HT1080 (cell line): ENCODE data around the gene ACE. TPM values are rescaled to one million over a fixed set of nuclear protein-coding genes. Genes with fewer than 3 reads are reported as not detected.
A peak's percentile ranks its signal among the peaks of the same experiment; 100 is the strongest.
"Not testable (repeated sequence)": the region's sequence is repeated elsewhere in the genome, so short reads cannot be mapped to it uniquely, and the experiment has no call there.

Experiments
- DNase-seq: peaks from one replicate; pipeline ENCODE4 v3.0.0-alpha.2; 2015; ENCODE audit warnings: low read depth
- total RNA-seq: library from RNA; depleted of rRNA; stranded (reverse); fragments of >200 nt; shearing (Covaris generic); gene quantifications from 2 replicates; pipeline ENCODE4 v1.2.3, GENCODE V29; 2014

The ACE gene
- total RNA-seq, 1 experiment from 2014 or later = not detected

DNA sequence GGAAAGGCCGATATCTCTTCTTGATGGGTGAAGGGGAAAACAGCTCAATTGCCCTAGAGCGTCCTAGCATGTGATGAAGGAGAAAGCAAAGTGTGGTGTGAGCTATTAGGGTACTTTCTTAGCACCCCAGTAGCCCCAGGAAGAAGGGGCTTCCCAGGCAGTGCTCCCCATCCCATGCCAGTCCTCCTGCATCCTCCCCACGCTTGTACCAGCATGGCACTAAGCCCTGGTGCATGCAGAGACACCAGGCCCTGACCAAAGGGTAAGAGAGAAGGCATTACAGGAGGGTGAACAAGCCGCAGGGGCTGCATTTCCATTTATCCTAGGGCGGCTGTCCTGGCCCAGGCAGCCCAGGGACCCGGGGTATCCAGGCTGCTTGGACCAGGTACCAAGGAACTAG lies 33.8 kb upstream of the ACE start:
- no peak for DNase-seq

DNA sequence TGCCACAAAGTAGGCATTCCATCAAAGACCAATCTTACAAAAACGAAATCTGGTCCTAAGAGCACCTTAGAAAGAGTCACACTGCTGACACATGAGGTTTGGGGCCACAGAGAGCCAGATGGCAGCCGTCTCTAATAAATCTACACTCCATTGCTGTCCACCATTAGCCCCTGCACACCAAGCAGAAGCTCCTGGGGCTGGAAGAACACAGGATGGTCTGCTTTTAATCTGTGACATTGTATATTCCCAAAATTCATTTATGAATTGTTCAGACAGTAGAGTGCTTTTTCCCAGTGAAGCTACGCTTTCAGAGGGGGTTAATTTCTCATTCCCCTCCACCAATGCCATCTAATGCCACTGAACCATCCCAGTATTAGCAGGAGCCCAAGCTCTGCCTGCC lies 32.4 kb upstream of the ACE start:
- DNase-seq = no peak

DNA sequence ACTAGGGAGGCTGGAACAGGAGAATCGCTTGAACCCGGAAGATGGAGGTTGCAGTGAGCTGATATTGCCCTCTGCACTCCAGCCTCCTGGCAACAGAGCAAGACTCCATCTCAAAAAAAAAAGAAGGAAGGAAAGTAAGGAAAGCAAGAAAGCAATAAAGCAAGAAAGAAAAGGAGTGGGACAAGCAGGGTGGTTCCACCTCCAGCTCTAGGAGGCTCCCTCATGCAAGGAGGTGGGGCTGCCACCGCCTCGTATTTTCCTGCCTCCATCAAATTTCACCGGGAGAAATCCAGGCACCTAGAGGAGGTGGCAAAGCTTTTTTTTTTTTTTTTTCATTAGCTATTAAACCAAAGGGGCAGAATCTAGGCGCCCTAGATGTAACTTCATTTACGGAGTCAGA lies 31.8 kb upstream of the ACE start:
- no peak for DNase-seq

DNA sequence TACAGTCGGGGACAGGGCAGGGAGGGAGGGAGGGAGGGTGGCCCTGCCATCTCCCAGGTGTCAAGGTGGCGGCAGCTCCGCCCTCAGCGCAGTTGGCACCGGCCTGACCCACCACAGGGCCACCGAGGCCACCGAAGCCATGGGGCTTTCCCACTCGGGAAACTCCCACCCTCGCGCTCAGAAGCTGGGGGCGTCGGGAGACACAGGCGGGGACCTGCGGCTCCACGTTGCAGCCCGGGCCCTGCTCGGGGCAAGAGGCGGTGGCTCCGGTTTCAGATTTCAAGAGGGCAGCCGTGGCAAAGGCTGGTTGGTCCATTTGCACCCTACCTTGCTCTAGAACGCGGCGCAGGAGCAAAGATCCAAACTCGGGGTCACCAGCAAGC lies 31.3 kb upstream of the ACE start:
- DNase-seq = no peak

DNA sequence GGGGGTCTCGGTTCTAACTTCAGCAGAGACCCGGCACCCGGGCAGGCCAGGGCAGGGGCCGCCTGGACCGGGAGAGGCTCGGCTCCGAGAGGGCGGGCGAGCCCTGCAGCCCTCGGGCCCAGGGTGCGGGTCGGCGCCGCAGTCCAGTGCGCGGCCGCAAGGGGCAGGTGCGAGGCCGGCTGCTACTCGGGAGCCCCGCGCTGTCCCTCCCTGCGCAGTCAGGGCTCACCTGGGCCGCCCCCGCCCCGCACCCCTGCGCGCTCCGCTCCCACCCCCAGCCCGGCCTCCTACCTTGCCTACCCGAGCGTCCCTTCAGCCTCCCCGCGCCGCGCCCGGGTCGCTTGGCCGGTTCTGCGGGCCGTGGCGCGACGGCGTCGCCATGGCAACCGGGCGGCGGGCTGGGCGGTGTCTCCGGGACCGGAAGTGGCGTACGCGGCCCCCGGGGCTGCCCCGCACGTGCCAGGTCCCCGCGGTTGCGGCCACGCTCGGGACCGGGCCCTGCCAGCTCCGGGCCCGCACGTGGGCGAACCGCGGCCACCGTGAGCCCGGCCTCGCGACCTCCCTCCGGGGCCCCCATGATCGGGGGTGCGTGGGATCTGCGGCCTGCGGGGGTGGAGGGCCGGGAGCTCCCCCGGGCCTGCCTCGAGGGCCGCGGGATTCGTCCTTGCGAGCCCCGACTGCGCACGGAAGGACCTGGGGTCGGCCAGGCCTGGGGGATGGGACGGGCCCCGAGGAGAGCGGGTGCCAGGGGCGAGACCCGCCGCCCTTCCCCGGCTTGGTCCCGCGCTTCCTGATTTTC lies 30.7 kb upstream of the ACE start, which contains the start of gene CYB561:
CYB561 (minus strand) TSS at position 353 of the 799 bp plus-strand sequence. CDS start 8,759 bp downstream, outside the sequence.
- DNase-seq = no peak

DNA sequence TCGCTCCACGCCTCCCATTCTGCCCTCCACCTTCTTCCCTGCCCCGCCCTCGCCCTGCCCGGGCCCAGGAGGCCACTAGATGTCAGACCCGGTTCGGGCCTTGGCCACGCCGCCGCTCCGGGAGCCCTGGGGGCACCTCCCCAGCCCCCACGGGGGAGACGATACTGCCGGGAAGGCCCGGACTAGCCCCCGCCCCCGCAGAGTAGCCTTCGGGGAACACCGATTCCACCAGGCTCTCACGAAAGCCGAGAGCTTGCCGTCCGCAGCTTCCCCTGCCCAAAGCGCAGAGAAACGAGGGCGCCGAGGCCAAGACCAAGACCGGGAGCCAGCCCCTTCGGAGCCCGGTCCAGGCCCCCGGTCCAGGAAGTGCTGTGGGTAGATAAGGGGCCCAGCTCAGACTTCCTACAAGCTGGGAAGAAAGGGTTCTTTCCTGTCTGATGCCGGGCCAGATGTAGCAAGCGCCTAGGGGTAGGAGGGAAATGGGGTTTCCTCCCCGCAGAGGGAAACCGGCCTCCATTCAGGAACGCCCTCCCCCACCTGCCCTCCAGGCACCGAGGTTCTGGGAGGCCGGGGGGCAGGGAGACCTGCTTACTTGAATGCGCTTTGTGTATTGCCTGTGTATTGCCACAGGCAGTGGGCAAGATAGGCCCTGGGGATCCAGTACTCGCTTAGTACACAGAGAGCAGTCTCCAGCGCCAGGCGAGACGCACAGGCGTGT lies 29.9 kb upstream of the ACE start:
- no peak for DNase-seq

DNA sequence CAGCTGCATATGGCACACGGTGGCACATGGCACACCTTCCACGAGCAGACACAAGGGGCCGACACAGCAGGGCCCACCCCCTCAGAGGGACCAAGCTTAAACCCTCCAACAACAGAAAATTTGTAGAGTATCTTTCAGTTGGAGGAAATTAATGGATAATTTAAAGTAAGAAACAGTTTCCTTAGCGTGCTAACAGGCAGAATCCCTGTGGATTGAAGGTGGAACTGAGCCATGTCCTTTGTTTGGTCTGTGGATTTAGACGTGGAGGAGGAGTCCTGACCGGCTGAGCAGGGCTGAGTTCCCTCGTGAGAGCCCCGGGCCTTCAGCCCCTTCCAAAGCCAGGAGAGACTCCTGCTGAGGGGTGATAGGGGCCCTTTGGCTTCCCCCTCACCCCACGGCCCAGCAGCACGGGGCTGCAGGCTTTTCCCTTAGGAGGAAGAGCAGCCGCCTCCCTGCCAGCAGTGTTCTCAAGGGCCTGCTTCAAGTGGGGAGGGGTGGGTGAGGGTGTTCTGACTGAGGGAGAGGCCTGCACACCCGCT lies 29.3 kb upstream of the ACE start:
- no peak for DNase-seq

DNA sequence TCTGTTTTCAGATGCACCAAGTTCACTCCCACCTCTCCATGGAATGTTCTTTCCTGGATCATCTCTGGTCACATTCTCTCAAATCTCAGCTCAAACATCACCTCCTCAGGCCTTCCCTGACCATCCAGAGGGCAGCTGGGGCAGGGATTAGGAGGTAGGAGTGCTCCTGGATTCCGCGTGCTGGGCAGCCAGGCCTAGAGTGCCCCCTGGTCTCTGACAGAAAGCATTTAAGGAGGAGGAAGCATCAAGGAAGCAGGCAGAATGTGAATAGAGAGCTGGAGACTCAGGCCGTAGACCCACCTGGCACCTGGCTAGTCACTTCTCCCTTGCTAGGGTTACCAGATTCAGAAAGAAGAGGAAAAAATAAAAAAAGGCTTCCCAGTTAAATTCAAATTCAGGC lies 28.2 kb upstream of the ACE start:
- DNase-seq = no peak

DNA sequence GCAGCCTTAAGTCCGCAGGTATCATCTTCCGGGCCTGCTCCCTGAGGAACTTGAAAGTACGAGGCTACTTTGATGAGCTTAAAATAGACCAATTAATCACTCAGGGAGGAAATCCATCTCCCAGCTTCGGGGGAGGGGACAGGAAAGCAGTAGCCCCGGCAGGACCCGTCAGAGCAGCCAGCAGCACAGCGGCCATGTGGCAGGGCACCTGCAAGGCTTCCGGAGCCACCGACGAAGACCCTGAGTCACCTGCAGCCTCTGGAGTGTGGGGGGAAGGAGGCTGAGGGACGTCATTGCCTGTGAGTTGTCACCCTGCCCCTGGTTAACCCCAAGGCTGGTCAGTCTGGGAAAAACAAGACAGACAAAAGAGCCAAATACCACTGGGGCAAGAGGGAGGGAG lies 26.3 kb upstream of the ACE start:
- DNase-seq = peak; percentile 85

DNA sequence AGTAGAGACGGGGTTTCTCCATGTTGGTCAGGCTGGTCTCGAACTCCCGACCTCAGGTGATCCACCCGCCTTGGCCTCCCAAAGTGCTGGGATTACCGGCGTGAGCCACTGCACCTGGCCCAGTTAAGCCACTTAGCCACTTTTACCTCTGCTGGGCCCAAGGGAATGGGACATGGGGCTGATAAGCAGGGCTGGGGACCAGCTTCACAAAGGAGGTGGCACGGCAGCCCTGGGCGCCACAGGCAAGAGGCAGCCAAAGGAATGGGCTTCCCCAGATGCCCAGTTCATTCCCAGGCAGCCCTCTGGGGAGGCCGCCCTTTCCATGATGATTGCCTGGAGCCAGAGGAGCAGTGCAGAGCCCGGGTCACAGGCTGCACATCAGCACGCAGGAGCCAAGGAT lies 25.7 kb upstream of the ACE start:
- DNase-seq = no peak

DNA sequence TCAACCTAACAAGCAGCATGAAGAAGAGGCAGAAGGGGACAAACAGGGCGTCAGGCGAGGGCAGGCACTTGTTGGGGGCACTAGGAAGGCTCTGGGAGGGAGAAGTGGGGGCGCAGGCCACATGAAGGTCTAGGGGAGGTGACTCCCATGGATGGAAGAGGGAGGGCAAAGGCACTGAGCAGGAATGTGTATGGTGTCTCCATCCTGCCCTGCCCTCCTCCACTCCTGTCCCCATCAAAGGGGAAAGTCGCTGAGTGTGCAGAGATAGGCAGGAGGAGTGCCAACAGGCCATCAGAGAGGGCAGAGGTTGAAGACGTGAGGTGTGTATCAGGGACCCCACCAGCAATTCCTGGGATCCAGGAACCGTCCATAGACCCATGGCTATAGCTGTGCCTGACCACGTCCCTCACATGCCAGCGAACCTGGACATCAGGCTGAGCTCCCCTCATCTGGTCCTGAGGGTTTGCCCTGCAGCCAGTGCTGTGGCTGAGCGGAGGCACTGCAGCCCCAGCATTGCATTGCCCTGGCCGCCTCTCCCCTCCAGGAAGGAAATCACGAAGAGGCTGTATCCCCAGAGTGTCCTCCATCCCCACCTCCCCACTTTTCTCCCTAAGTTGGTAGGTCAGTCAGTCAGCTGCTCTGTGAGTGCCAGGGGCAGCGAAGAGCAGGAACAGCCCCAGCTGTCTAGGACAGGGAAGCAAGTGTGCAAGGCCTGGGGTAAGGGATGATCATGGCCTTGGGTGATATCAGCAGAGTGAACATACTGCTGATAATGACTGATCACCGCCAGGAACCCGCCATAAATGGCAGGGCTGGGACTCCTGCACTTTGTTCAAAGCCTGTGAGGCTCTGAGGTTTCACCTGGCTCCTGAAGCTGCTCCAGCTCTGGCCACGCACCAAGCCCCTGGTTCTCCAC lies 24.6 kb upstream of the ACE start:
- DNase-seq = no peak

DNA sequence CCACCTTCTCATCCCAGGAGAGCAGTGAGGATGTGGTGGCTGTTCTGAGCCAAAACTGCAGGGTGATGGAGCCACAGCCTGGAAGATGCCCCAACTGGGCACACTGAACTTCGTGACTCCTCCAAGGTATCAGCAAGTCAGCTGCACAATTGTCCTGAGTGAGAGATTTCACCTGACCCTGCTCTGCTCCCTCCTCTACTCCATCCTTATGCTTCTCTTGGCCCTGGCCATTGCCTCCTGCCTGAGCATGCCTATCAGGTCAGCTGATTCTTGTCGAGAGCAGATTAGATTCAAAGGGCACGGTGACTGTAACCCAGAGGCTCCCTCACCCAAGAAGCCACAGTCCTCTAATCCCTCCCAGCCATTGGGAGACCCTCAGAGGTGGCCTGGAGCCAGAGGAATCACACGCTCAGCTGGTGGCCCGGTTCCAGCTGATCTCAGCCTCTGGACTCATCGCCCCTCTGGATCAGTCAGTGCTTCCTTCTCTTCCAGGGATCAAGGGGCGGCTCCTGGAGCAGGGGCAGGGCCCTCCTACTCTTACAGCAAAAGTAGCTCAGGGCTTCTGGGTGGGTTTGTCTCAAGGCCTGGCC lies 23.8 kb upstream of the ACE start:
- no peak for DNase-seq

DNA sequence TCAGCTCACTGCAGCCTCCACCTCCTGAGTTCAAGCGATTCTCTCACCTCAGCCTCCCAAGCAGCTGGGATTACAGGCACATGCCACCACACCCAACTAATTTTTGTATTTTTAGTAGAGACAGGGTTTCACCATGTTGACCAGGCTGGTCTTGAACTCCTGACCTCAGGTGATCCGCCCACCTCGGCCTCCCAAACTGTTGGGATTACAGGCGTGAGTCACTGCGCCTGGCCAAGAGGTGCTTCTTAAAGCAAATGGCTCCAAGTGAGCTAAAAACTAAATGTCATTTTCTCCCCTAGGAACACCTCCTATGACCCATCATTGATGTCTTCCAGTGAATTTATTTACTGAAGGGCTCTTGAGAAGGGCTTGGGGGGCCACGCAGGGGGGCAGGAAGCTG lies 22.5 kb upstream of the ACE start:
- DNase-seq = not testable (repeated sequence)

DNA sequence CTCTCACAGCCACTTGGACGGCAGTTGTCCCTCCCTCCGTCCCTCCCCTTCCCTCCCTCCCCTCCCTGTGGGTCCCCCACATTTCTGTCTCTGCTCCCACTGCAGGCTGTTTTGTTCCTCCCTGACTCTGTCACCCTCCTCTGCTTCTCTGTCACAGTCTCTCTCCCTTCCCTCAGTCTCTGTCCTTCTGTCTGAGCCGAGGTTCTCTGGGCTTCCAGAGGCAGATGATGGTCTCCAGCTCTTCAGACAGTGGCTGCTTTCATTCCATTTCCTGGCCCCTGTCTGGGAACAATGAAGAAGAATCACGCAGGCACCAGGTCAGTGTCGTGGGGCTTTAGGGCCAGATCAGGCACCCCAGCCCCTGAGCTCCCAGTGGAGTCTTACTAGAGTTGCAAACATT lies 21.9 kb upstream of the ACE start:
- DNase-seq = no peak

DNA sequence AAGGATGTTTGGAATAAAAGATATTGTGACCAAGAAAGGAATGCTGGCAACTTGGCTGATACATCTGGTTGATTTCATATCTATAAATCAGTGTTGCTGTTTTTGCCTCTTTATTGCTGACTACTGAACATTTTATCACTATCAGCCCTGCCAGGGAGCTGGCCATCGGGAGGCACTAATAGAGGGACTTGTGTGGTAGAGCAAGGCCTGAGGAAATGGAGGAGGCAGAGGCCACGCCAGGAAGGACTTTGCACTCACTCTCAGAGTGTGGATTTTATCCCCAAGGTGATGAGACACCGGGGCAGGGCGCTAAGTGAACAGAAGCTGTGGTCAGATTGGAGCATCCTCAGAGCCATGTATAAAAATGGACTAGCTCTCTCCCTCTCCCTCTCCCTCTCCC lies 21.4 kb upstream of the ACE start:
- DNase-seq = no peak

DNA sequence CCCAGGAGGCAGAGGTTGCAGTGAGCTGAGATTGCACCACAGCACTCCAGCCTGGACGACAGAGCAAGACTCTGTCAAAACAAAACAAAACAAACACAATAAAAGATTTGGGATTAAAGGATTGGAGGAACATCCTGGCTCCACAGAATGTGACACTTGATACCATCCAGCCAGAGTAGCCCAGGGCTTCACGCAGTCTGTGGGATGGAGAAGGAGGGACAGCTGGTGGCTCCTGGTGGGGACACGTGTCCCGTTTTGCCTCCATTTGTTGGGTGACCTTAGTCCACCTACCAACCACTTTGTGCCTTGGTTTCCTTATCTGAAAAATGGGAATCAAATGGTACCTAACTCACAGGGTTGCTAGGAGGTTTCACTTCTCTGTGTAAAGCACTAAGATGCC lies 18.4 kb upstream of the ACE start:
- no peak for DNase-seq

DNA sequence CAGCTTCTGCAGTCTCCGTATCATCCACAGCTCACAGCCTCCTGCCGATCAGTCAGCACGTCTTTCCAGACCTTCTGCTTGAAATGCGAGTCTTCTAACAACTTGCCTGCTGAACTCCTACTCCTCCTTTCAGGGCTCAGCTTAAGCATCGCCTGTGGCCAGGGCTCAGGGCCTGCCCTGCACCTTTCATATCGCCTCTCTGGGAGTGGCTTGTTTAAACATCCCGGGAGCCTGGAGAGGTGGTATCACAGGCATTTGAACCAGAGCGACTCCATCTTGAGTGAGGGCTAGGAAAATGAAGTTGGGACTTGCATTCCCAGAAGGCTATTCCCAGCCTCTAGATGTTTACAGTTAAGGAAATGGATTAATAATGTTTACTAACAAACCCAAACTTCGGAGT lies 16.8 kb upstream of the ACE start:
- DNase-seq = no peak

DNA sequence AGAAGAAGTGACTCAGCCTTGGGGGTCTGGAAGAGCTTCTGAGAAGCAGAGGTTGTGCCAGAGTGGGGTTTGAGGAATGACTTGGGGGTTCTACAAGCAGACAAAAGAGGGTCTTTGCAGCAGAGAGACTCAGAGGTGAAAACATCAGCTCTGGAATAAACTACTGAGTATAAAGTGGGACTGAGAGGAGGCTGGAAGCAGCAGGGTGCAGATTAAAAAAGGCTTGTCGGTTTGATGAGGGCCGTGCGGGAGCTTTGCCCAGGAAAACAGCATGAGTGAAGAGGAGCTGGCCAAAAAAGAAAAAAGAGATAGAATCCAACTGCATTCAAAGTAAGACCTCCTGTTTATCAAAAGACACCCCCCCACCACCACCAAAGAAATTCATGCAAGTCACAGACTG lies 13.1 kb upstream of the ACE start:
- no peak for DNase-seq

DNA sequence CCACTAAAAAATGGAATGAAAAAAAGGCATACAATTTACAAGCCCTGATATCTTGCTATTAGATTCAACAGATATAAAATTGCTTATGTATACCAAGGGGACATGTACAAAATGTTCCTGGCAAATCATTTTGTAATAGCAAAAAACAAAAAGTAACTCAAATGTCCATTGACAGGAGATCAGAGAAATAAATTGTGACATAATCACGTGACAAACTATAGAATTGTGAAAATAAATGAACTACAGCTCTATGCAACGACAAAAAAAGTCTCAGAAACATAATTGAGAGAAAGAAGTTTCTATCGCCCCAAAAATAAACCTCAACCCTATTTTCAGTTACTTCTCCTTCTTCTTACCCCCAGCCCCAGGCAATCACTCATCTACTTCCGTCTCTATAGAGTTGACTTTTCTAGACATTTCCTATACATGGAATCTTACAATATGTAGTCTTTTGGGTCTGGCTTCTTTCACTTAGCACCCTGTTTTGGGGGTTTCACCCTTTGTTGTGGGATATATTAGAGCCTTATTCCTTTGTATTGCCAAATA lies 12.1 kb upstream of the ACE start:
- DNase-seq = no peak

DNA sequence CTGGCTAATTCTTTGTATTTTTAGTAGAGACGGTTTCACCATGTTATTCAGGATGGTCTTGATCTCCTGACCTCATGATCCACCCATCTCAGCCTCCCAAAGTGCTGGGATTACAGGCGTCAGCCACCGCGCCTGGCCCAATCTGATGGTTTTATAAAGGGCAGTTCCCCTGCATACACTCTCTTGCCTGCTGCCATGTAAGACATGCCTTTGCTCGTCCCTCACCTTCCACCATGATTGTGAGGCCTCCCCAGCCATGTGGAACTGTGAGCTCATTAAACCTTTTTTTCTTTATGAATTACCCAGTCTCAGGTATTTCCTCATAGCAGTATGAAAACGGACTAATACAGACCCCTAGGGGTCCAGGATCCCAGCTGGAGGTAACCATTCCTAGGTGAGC lies 8.8 kb upstream of the ACE start:
- DNase-seq = not testable (repeated sequence)

DNA sequence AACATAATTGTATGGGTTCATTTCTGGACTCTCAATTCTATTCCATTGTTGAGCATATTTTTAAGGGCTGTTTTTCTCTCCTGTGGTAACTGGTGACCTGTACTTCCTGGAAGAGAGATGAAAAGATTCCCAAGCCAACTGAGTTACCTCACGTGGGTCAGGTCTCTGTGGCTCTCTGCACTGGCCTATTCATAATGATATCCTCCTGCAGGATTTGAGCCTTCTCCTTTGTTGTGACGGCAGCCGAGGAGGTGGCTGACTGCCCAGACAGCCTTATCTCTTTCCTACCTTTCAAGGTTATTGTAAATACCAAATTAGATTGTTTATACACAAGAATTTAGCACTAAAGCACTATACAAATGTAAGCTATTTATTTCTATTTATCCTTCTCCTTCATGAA lies 2.7 kb upstream of the ACE start:
- peak; percentile 37 for DNase-seq
